Measurements from ENCODE around the gene RAPGEF1. TPM values are rescaled to one million over a fixed set of nuclear protein-coding genes. Genes with fewer than 3 reads are reported as not detected.

Gene RAPGEF1
- total RNA-seq, 1 experiment from 2014 or later = 9.7 TPM

DNA sequence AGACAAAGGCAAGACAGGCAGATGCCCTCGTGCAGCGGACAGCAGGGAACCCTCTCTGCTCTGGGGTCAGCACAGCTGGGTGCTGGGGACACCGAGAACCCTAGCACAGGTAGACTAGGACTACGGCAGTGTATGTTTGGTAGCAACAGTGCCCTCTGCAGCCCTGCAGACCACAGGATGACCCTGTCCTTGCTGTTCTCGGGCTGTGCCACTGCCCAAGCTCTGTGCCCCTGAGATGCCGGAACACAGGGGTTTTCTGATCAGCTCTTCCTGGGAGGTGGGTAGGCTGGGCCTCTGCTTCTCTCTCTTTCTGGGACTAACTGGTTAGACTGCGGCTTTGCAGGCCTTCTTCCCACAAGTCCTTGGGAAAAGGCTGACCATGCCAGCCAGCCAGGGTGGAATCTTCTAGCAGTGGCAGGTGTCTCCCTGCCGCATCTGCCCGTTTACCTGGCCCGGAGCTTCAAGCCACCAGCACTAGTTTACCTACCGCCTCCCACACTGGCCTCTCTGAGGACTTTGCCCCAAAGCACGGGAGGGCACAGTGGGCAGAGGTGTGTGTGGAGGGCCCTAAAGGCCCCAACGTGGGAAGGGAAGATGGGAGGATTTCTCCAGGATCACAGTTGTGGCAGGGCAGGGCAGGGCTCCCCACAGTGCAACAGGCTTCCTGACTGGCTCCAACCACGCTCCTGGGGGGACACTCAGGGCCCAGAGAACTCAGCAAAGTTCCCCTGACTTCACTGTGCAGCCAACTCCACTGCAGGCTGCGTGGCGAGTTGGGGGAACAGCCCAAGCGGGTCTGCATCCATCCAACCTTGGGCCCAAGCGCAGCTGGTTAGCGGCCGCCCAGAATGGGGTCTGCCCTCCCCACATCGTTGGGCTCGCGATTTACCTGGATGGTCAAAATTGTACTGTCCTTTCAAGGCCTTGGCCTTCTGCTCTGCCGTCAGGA, 210.0 kb downstream of the RAPGEF1 start:
- DNase-seq (ENCODE audit: low spot score) = no peak

DNA sequence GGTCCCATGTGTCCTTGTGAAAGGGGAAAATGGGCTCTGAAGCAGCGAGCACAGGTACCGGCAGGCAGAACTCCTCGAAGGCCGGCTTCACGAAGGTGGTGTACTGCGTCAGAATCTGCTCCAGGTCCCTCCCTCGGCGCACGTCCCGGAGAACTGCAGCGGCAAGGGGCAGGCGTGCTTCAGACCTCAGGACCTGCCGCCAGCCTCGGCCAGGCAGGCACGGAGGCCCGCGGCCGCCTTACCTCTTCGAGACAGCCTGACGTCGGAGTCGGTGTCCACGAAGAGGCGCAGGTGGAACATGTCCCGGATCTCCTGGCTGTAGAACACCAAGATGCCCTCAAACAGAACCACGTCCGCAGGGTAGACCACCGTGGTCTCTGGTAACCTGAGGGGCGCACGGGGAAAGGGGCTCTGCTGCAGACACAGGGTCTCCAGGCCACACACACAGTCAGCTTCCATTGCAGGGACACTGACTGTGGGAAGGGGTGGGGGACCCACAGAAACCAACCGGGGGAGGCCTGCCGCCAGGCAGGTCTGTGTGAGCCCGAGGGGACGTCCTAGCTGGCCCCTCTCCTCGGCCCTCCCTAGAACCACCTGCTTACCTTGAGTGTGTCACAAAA, 210.9 kb downstream of the RAPGEF1 start:
- DNase-seq (ENCODE audit: low spot score) = no peak

DNA sequence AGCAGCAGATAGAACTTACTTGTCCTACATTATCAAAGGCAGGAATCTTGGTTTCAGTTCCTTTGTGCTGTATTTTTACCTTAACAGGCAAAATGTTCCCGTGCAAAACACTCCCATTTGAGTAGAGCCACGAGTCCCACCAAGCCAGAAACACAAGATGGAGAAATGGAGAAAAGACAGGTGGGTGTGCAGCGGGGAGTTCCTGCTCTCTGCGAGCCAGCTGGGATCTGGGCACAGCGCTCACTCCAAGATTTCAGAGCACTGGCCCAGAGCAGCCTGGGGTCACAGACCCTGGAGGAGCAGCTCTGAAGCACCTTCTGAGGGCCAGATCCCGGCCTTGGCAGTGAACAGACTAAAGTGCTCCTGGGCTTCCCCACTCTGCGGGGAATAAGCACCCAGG, 211.7 kb downstream of the RAPGEF1 start:
- DNase-seq (ENCODE audit: low spot score) = no peak

Other genes starting within 250 kb of the RAPGEF1 start
- 7.8 and 10.5 TPM in 2 replicates for gene POMT1, start 237.2 kb downstream of the RAPGEF1 start, total RNA-seq (2014; rRNA removed; shearing (Covaris generic))
- 20.3 and 21.3 TPM in 2 replicates for gene UCK1, start 208.8 kb downstream of the RAPGEF1 start, total RNA-seq (2014; rRNA removed; shearing (Covaris generic))
- not detected in 2 replicates for gene PRRT1B, start 194.6 kb downstream of the RAPGEF1 start, total RNA-seq (2014; rRNA removed; shearing (Covaris generic))

All from H4 (cell line).